GM23338 (cell line): ENCODE data around the gene WFDC12. TPM values are rescaled to one million over a fixed set of nuclear protein-coding genes. Genes with fewer than 3 reads are reported as not detected.
A peak's percentile ranks its signal among the peaks of the same experiment; 100 is the strongest.

Source experiments
- ATAC-seq: fragments of 200-7000 bp; cut with Tn5 transposase; 3 replicates; pipeline ENCODE4 v1.9.1; 2020
- DNase-seq: peaks from one replicate; pipeline ENCODE4 v3.0.0-alpha.2; 2015; ENCODE audit warnings: low spot score
- H2AFZ ChIP-seq: fragments of 200-600 bp; sonication (generic); 2 replicates; pipeline ENCODE4 v1.8.0; 2016; ENCODE audit warnings: antibody characterized with exemption, mild to moderate bottlenecking, moderate library complexity
- H3F3A ChIP-seq: fragments of 200-600 bp; sonication (generic); replicated peaks from 2 replicates; pipeline ENCODE4 v1.8.0; 2017; ENCODE audit warnings: antibody characterized with exemption, mixed run types, low read depth
- H3K27ac ChIP-seq: fragments of 200-600 bp; sonication (generic); 2 replicates; pipeline ENCODE4 v1.6.1; 2016; ENCODE audit warnings: low read depth
- H3K27me3 ChIP-seq: fragments of 200-600 bp; sonication (generic); 2 replicates; pipeline ENCODE4 v1.8.0; 2016; ENCODE audit warnings: mild to moderate bottlenecking, mixed run types, moderate library complexity; ENCODE audit not compliant: insufficient read depth
- H3K36me3 ChIP-seq: fragments of 200-600 bp; sonication (generic); 2 replicates; pipeline ENCODE4 v1.8.0; 2016; ENCODE audit warnings: mild to moderate bottlenecking; ENCODE audit not compliant: insufficient read depth
- H3K4me1 ChIP-seq: fragments of 200-600 bp; sonication (generic); 2 replicates; pipeline ENCODE4 v1.8.0; 2016; ENCODE audit warnings: mild to moderate bottlenecking, moderate library complexity; ENCODE audit not compliant: insufficient read depth
- H3K4me2 ChIP-seq: fragments of 200-600 bp; sonication (generic); 2 replicates; pipeline ENCODE4 v1.7.1; 2017; ENCODE audit warnings: mixed run types
- H3K4me3 ChIP-seq: fragments of 200-600 bp; sonication (generic); 2 replicates; pipeline ENCODE4 v1.6.1; 2016; ENCODE audit warnings: mixed run types
- H3K79me2 ChIP-seq: fragments of 200-600 bp; sonication (generic); replicated peaks from 2 replicates; pipeline ENCODE4 v1.8.0; 2017; ENCODE audit warnings: mild to moderate bottlenecking; ENCODE audit not compliant: insufficient read depth
- H3K9me2 ChIP-seq: fragments of 200-600 bp; sonication (generic); 2 replicates; pipeline ENCODE4 v1.8.0; 2017; ENCODE audit not compliant: insufficient read depth
- H4K20me1 ChIP-seq: fragments of 200-600 bp; sonication (generic); replicated peaks from 2 replicates; pipeline ENCODE4 v1.8.0; 2017; ENCODE audit warnings: mild to moderate bottlenecking; ENCODE audit not compliant: insufficient read depth
- H3K27ac Mint-ChIP-seq: 2 replicates; pipeline ENCODE4 v1.8.0; 2020; ENCODE audit warnings: inconsistent platforms, mild to moderate bottlenecking, moderate library complexity, mixed read lengths
- H3K27me3 Mint-ChIP-seq: 3 replicates; pipeline ENCODE4 v1.8.0; 2022; ENCODE audit warnings: low read depth, mild to moderate bottlenecking, moderate library complexity, mixed read lengths, inconsistent platforms; ENCODE audit not compliant: insufficient read depth, poor library complexity
- H3K36me3 Mint-ChIP-seq: 3 replicates; pipeline ENCODE4 v1.8.0; 2021; ENCODE audit warnings: low read depth, mild to moderate bottlenecking, inconsistent platforms, moderate library complexity, mixed read lengths
- H3K4me1 Mint-ChIP-seq: 3 replicates; pipeline ENCODE4 v1.8.0; 2020; ENCODE audit warnings: mild to moderate bottlenecking, inconsistent platforms, mixed read lengths
- H3K4me3 Mint-ChIP-seq: 3 replicates; pipeline ENCODE4 v1.8.0; 2021; ENCODE audit warnings: moderate library complexity, mild to moderate bottlenecking, inconsistent platforms, mixed read lengths
- H3K9me3 Mint-ChIP-seq: 3 replicates; pipeline ENCODE4 v1.8.0; 2020; ENCODE audit warnings: moderate library complexity, mild to moderate bottlenecking, inconsistent platforms, mixed read lengths
- CREB1 ChIP-seq: fragments of 250-450 bp; sonication (Bioruptor Pico); IDR thresholded peaks from 2 replicates; pipeline ENCODE4 v1.5.0; 2020; ENCODE audit warnings: low read depth, mild to moderate bottlenecking, moderate library complexity
- CTCF ChIP-seq, 2 experiments: fragments of 200-600 bp in 1 of 2; sonication (generic) in 1 of 2; conservative IDR thresholded peaks; 2 replicates each; pipeline versions ENCODE4 v1.5.1 to v1.6.1; 2016 to 2017; ENCODE audit warnings: antibody characterized with exemption in 2 of 2, low read depth in 2 of 2, mild to moderate bottlenecking in 2 of 2, moderate library complexity in 1 of 2
- JUNB ChIP-seq: IDR thresholded peaks from one replicate; pipeline ENCODE4 v1.6.1; 2016; ENCODE audit warnings: antibody characterized with exemption; ENCODE audit not compliant: unreplicated experiment
- REST ChIP-seq: IDR thresholded peaks from one replicate; pipeline ENCODE4 v1.6.1; 2018; ENCODE audit warnings: antibody characterized with exemption; ENCODE audit not compliant: unreplicated experiment
- polyA plus RNA-seq: library from polyadenylated mRNA; unstranded; fragments of >200 nt; fragmentation: Nextera tagmentation; extraction: Ambion mirVana; gene quantifications from 2 replicates; pipeline ENCODE4 v1.2.1, GENCODE V29; 2016
- total RNA-seq: library from RNA; depleted of rRNA; stranded (reverse); fragments of >200 nt; shearing (Covaris generic); gene quantifications from 2 replicates; pipeline ENCODE4 v1.2.3, GENCODE V29; 2014

Gene WFDC12
- total and polyA plus RNA-seq, 2 experiments from 2014 or later = not detected

- H3K27me3 Mint-ChIP-seq = peaks cover 43% of the 10 kb centered on the region
- TF ChIP-seq JUNB = no peak
- peaks cover 55% of the 10 kb centered on the region for H3K27me3 ChIP-seq
- no peaks in the 10 kb centered on the region for H3K79me2 ChIP-seq
- H3F3A ChIP-seq = peaks cover 5% of the 10 kb centered on the region; the same call in 1 of the 2 replicates
- H3K27ac Mint-ChIP-seq = no peak within 1 kb of the TSS
- H3K4me1 ChIP-seq = peaks cover 5% of the 10 kb centered on the region; the same call in 1 of the 2 replicates
- peak within 1 kb of the TSS; percentile 69 for H3K4me3 Mint-ChIP-seq
- DNase-seq (peak; percentile 84), ATAC-seq (peak; percentile 80)
- H3K36me3 ChIP-seq = no peaks in the 10 kb centered on the region
- no peaks in the 10 kb centered on the region for H4K20me1 ChIP-seq
- H3K36me3 Mint-ChIP-seq = peaks cover 3% of the 10 kb centered on the region; the same call in 1 of the 3 replicates
- peak within 1 kb of the TSS; percentile 99 for H2AFZ ChIP-seq
- H3K4me3 ChIP-seq = peak within 1 kb of the TSS; percentile 54
- H3K4me1 Mint-ChIP-seq = peaks cover 6% of the 10 kb centered on the region; the same call in 2 of the 3 replicates
- H3K27ac ChIP-seq = no peak within 1 kb of the TSS
- no peaks in the 10 kb centered on the region for H3K9me2 ChIP-seq
- peaks cover 4% of the 10 kb centered on the region; the same call in 2 of the 3 replicates for H3K9me3 Mint-ChIP-seq
- peak within 1 kb of the TSS; percentile 80 for H3K4me2 ChIP-seq
Observed at GRCh38 chr20:45100563-45101245, 23.6 kb downstream of the WFDC12 start, which contains the start of gene KCNS1. KCNS1 (minus strand) TSS chr20:45101127; CDS start chr20:45099236, 1,891 bp downstream.

GRCh38 chr20:45098103-45098773 lies 26.0 kb downstream of the WFDC12 start:
- H3K4me1 Mint-ChIP-seq = peaks cover 6% of the 10 kb centered on the region; the same call in 2 of the 3 replicates
- peaks cover 39% of the 10 kb centered on the region for H3K27me3 Mint-ChIP-seq
- Histone ChIP-seq H3K36me3 (no peaks in the 10 kb centered on the region), H3K4me3 (peak overlapping the region; percentile 45; the same call in 1 of the 2 replicates), H3K4me1 (peaks cover 5% of the 10 kb centered on the region; the same call in 1 of the 2 replicates), H3K27me3 (peaks cover 55% of the 10 kb centered on the region), H4K20me1 (no peaks in the 10 kb centered on the region), H3K79me2 (no peaks in the 10 kb centered on the region), H3K9me2 (no peaks in the 10 kb centered on the region), H3K27ac (no peak overlapping the region), H3K4me2 (peak overlapping the region; percentile 71), H3F3A (peaks cover 5% of the 10 kb centered on the region; the same call in 1 of the 2 replicates), H2AFZ (peak overlapping the region; percentile 85)
- H3K4me3 Mint-ChIP-seq = peak overlapping the region; percentile 42; the same call in 2 of the 3 replicates
- TF ChIP-seq REST (no peak), CREB1 (peak; percentile 47), CTCF (conservative IDR thresholded peaks at IDR 0.05; ENCODE audit: low read depth in 2 of 2) (peak; percentile 37 to 62)
- peaks cover 3% of the 10 kb centered on the region; the same call in 1 of the 3 replicates for H3K36me3 Mint-ChIP-seq
- ATAC-seq (peak; percentile 64), DNase-seq (peak; percentile 91)
- H3K9me3 Mint-ChIP-seq = peaks cover 4% of the 10 kb centered on the region; the same call in 2 of the 3 replicates
- H3K27ac Mint-ChIP-seq = no peak overlapping the region
